Measurements from ENCODE around the gene LIMCH1.

LIMCH1 gene

DNA sequence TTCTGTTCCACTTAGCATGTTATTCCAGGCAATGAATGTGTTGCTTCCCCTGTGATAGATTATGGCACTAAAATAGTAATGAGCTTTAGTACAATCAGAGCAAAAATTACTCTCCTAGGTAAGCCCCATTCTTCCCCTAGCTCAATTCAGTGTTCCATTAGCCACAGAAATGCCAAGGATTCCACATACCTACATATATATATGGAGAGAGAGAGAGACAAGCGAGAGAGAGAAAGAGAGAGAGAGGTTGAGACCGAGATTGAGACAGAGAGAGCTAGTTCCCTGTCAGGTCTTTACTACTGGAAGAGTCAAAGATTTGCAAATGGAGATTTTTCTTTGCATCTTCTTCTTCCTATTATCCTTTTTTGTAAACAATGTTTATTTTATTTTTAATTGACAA, 8.7 kb downstream of the LIMCH1 start:
- Histone ChIP-seq H3K9ac (ENCODE audit: low read depth, low read length, poor library complexity, severe bottlenecking) (no peak overlapping the region), H3K27me3 (ENCODE audit: insufficient read depth, low read length, poor library complexity, severe bottlenecking) (no peaks in the 10 kb centered on the region), H3K9me3 (ENCODE audit: insufficient read depth, low read depth, low read length) (no peaks in the 10 kb centered on the region), H3K4me1 (ENCODE audit: insufficient read depth, low read length, poor library complexity, severe bottlenecking) (no peaks in the 10 kb centered on the region), H3K9me2 (replicated peaks; ENCODE audit: low read depth, low read length) (no peaks in the 10 kb centered on the region), H3K4me3 (ENCODE audit: low read length, poor library complexity, severe bottlenecking) (no peak overlapping the region), H4K20me1 (ENCODE audit: insufficient read depth, low read length, poor library complexity, severe bottlenecking) (no peaks in the 10 kb centered on the region), H3F3A (ENCODE audit: low read depth) (no peaks in the 10 kb centered on the region), H3K4me2 (ENCODE audit: low read depth, low read length, poor library complexity, severe bottlenecking) (no peak overlapping the region), H3K36me3 (ENCODE audit: insufficient read depth, low read length) (no peaks in the 10 kb centered on the region), H2AFZ (ENCODE audit: low read length) (no peak overlapping the region), H3K79me2 (ENCODE audit: insufficient read depth, low read length) (no peaks in the 10 kb centered on the region)
- no peak for TF ChIP-seq EZH2phosphoT487 (IDR thresholded peaks at IDR 0.05; ENCODE audit: borderline replicate concordance)
- TF ChIP-seq, protein P1, sequence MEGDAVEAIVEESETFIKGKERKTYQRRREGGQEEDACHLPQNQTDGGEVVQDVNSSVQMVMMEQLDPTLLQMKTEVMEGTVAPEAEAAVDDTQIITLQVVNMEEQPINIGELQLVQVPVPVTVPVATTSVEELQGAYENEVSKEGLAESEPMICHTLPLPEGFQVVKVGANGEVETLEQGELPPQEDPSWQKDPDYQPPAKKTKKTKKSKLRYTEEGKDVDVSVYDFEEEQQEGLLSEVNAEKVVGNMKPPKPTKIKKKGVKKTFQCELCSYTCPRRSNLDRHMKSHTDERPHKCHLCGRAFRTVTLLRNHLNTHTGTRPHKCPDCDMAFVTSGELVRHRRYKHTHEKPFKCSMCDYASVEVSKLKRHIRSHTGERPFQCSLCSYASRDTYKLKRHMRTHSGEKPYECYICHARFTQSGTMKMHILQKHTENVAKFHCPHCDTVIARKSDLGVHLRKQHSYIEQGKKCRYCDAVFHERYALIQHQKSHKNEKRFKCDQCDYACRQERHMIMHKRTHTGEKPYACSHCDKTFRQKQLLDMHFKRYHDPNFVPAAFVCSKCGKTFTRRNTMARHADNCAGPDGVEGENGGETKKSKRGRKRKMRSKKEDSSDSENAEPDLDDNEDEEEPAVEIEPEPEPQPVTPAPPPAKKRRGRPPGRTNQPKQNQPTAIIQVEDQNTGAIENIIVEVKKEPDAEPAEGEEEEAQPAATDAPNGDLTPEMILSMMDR (conservative IDR thresholded peaks at IDR 0.05; ENCODE audit: low read length), result no peak

DNA sequence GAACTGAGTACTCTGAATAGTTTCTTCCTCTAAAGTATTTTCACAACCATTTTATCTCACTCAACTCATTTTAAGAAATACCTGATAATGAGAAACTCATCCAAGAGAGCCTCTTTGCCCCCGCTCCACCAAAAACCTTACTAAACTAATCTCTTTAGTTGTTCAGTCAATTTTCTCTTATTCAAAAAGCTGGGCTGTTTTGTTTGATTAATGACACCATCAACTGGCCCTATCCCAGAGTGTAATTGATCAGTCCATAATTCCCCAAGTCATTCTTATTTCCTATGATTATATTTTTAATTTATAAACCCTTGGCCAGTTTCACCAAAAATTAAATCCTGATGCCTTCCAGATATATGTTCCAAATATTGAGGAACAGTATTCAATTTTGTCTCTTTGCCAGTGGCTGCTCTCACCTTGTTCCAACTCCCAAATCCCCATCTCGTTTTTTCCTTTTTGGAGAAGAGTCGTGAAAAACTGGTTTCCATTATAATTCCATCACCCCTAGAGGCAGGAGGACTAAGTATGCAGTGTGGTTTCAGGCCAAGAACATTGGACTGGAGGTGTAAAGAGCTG, 10.4 kb downstream of the LIMCH1 start:
- H2AFZ ChIP-seq (ENCODE audit: low read length), result no peak overlapping the region
- H3K36me3 ChIP-seq (ENCODE audit: insufficient read depth, low read length), result no peaks in the 10 kb centered on the region
- no peaks in the 10 kb centered on the region for H3K9me3 ChIP-seq (ENCODE audit: insufficient read depth, low read depth, low read length)
- no peaks in the 10 kb centered on the region for H3K79me2 ChIP-seq (ENCODE audit: insufficient read depth, low read length)
- H3K4me2 ChIP-seq (ENCODE audit: low read depth, low read length, poor library complexity, severe bottlenecking), result no peak overlapping the region
- no peak overlapping the region for H3K9ac ChIP-seq (ENCODE audit: low read depth, low read length, poor library complexity, severe bottlenecking)
- no peaks in the 10 kb centered on the region for H3K4me1 ChIP-seq (ENCODE audit: insufficient read depth, low read length, poor library complexity, severe bottlenecking)
- H4K20me1 ChIP-seq (ENCODE audit: insufficient read depth, low read length, poor library complexity, severe bottlenecking), result no peaks in the 10 kb centered on the region
- H3K27me3 ChIP-seq (ENCODE audit: insufficient read depth, low read length, poor library complexity, severe bottlenecking), result no peaks in the 10 kb centered on the region
- H3K9me2 ChIP-seq (replicated peaks; ENCODE audit: low read depth, low read length), result no peaks in the 10 kb centered on the region
- H3K4me3 ChIP-seq (ENCODE audit: low read length, poor library complexity, severe bottlenecking), result no peak overlapping the region
- TF ChIP-seq, protein P1 (conservative IDR thresholded peaks at IDR 0.05; ENCODE audit: low read length), result no peak
- TF ChIP-seq EZH2phosphoT487 (IDR thresholded peaks at IDR 0.05; ENCODE audit: borderline replicate concordance), result no peak
- no peaks in the 10 kb centered on the region for H3F3A ChIP-seq (ENCODE audit: low read depth)

DNA sequence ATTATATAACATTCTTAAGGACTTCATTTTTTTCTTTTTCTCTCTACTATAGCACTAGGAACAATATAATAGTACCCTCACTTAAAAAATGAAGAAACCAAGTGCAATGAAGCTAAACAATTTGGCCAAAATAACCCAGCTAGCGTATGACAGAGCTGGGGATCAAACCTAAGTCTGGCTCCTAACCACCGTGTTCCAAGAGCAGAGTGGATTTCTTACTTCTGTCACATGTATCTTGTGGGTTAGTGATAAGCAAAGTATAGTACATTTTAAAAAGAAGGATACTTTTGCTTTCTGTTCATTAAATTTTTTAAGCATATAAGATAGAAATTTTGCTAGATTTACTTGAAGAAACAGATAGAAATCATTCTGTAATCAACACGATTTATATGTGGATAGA, 11.5 kb downstream of the LIMCH1 start:
- H3K9me2 ChIP-seq (replicated peaks; ENCODE audit: low read depth, low read length), result no peaks in the 10 kb centered on the region
- TF ChIP-seq, protein P1 (conservative IDR thresholded peaks at IDR 0.05; ENCODE audit: low read length), result no peak
- no peak for TF ChIP-seq EZH2phosphoT487 (IDR thresholded peaks at IDR 0.05; ENCODE audit: borderline replicate concordance)
- H3K4me3 ChIP-seq (ENCODE audit: low read length, poor library complexity, severe bottlenecking), result no peak overlapping the region
- H3K36me3 ChIP-seq (ENCODE audit: insufficient read depth, low read length), result no peaks in the 10 kb centered on the region
- H3K9ac ChIP-seq (ENCODE audit: low read depth, low read length, poor library complexity, severe bottlenecking), result no peak overlapping the region
- no peaks in the 10 kb centered on the region for H3K27me3 ChIP-seq (ENCODE audit: insufficient read depth, low read length, poor library complexity, severe bottlenecking)
- H3K9me3 ChIP-seq (ENCODE audit: insufficient read depth, low read depth, low read length), result no peaks in the 10 kb centered on the region
- H3K79me2 ChIP-seq (ENCODE audit: insufficient read depth, low read length), result no peaks in the 10 kb centered on the region
- no peak overlapping the region for H3K4me2 ChIP-seq (ENCODE audit: low read depth, low read length, poor library complexity, severe bottlenecking)
- no peaks in the 10 kb centered on the region for H3K4me1 ChIP-seq (ENCODE audit: insufficient read depth, low read length, poor library complexity, severe bottlenecking)
- H2AFZ ChIP-seq (ENCODE audit: low read length), result no peak overlapping the region
- H3F3A ChIP-seq (ENCODE audit: low read depth), result no peaks in the 10 kb centered on the region
- no peaks in the 10 kb centered on the region for H4K20me1 ChIP-seq (ENCODE audit: insufficient read depth, low read length, poor library complexity, severe bottlenecking)

All from Loucy (cell line).